GM18499 (cell line): ENCODE results near the gene C17orf78.
"Not testable (repeated sequence)": the region's sequence is repeated elsewhere in the genome, so short reads cannot be mapped to it uniquely, and the experiment has no call there.

Source experiments
- ATAC-seq: cut with Tn5 transposase; IDR thresholded peaks from one replicate; pipeline ENCODE4 v1.9.1; 2021; ENCODE audit warnings: moderate number of reproducible peaks; ENCODE audit not compliant: insufficient read depth, unreplicated experiment

C17orf78 gene

GRCh38 chr17:37375706-37376105 lies at the start of gene C17orf78:
Gene C17orf78, plus strand, starts transcription at chr17:37375985. Its CDS starts 108 bp downstream, at chr17:37376093.
- no peak for ATAC-seq

GRCh38 chr17:37327341-37328090 lies 48.3 kb upstream of the C17orf78 start:
- no peak for ATAC-seq

- ATAC-seq = no peak
Measured at GRCh38 chr17:37338847-37339246, 36.9 kb upstream of the C17orf78 start.

DNA sequence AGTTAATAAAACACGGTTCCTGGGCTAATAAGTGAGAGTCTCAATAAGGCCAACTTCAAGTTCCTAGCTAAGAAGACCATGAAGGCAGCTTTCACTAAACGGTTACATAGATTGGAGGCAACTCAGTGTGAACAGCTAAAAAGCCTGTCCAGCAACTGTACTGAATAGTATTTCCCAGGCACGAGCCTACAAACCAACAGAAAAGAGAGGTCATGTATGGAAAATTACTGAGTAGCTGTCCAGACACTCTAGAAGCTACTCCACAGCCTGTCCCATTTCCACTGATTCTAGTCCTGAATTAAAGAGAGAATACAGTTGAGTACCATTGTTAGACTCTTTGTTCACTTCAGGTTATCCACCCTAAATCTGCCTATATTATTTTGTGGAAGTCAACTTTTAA lies 36.5 kb upstream of the C17orf78 start:
- ATAC-seq = no peak

DNA sequence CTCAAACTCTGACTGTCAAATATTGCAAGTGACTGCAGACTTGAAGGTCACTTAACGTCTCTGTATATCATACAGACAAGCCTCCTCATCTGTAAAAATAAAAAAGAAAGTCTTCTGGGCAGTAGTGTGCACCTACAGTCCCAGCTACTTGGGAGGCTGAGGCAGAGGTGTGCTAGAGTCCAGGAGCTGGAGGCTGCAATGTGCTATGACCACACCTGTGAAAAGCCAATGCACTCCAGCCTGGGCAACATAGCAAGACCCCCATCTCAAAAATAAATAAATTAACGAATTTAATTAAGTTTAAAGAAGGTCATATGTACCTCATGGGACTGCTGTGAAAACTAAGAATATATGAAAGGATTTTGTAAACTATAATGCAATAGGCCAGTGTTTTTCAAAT lies 35.0 kb upstream of the C17orf78 start:
- no peak for ATAC-seq

GRCh38 chr17:37342589-37342988 lies 33.2 kb upstream of the C17orf78 start:
- ATAC-seq = no peak

- ATAC-seq = no peak
Measured at GRCh38 chr17:37344519-37344918, 31.3 kb upstream of the C17orf78 start.

GRCh38 chr17:37346863-37347402 lies 28.9 kb upstream of the C17orf78 start:
- not testable (repeated sequence) for ATAC-seq

DNA sequence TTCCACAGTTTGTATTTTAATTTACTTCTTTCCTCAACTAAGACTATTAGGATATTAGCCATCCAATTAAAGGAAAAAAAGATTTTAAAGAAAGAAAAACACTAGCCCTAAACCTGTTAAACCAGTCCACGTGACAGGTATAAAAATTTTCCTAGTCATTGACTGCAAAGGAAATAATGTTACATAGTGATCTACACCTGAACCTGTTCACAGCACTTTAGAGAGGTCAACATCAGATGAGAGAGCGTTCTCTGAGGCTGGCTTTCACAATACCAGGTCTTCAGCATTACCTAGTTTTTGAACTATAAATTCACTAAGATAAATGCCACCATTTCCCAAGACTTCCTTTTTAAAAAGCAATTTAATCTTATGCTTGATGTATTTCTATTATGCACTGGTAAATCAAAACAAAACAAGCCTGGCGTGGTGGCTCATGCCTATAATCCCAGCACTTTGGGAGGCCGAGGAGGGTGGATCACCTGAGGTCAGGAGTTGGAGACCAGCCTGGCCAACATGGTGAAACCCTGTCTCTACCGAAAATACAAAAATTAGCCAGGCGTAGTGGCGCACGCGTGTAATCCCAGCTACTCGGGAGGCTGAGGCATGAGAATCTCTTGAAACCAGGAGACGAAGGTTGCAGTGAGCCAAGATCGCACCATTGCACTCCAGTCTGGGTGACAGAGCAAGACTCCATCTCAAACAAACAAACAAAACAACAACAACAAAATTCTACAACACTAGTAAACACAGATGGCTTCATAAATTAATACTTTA lies 18.8 kb upstream of the C17orf78 start:
- not testable (repeated sequence) for ATAC-seq

- ATAC-seq = no peak
Measured at GRCh38 chr17:37358098-37358829, 17.5 kb upstream of the C17orf78 start.

DNA sequence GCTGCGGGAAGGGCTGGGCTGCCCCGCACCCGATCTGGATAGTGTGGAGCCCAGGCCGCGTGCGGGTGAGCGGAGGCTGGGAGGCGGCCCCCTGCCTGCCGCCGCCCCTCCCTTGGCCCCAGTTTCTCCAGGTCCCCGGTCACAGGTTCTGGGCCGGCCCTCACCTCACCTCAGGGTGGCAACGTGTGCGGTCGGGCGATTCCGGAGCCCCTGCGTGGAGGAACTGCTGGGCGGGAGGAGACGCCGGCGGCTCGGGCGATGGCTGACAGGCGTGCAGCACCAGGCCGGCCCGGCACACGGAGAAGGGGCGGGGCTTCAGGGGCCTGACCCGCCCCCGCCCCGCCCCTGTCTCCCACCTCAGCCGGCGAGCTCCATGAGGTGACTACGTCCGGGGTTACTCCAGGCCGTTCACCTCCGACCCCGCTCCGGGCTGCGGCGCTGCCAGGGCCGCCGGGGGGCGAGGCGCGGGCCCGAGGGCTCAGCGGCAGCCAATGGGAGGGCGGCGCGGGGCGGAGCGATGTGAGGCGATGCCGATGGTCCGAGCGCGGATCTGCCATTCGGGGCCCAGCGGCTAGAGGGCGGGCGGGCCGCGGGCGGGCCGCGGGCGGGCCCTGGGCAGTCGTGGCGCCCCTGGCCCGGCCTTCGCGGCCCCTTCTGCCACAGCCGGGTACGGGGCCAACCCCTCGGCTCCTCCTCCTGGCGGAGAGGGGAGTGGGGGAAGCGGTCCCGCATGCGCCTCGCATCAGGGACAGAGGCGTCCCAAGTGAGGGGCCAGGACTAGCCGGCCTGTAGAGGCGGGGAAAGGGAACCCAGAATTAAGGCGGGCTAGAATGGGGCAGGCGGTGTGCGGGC lies 16.7 kb upstream of the C17orf78 start:
- peak; percentile 50 for ATAC-seq

DNA sequence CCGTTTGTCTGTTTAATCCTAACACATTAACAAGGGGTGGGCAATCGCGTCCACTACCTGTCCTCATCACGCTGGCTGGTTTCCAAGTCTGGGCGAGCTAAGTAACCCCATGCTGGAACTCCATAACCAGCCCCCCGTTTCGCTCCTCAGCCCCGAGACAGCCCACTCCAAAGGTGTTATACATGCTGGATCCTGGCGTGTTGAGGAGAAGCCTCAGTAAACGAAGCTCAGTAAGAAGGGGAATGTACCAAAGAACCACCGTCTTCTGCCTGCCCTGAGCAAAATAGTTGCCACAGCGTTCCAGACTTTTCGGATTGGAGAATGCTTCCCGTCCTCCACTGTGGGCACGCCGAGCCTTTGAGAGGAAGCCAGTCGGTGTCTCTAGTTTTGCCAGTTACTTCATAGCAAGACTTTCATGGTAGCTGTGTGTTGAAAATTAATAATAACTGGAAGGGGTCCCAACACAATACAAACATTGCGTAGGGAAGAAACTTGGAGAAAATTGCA lies 16.1 kb upstream of the C17orf78 start:
- ATAC-seq = no peak

GRCh38 chr17:37360632-37361031 lies 15.2 kb upstream of the C17orf78 start:
- no peak for ATAC-seq

- no peak for ATAC-seq
Measured at GRCh38 chr17:37361543-37361942, 14.2 kb upstream of the C17orf78 start.

GRCh38 chr17:37365589-37365988 lies 10.2 kb upstream of the C17orf78 start:
- no peak for ATAC-seq

- ATAC-seq = no peak
Measured at GRCh38 chr17:37368577-37368976, 7.2 kb upstream of the C17orf78 start.

DNA sequence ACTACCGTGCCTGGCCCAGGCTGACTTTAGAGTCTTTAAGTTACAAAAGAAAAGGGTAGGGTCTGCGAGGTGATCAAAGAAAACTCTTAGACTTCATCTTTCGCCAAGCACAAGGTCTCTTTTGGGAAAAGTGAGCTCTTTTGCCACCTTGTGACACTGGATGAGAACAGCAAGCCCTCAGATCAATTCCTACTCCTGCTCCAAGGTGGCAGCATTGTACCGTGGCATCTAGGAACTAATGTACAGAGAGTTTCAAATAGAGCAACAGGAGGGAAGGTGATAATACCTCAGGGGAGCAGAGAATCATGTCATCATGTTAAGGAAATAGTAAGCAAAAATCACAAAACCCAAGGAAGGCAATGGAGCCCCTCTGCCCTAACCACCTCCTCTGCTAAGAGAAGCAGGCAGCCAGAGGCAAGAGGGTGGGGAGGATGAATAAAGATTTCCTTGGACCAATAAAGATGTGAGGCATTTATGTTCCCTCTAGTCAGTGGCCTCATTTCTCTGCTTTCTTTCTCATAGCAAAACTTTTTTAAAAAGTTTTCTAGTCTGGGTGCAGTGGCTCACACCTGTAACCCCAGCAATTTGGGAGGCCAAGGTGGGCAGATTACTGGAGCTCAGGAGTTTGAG lies 2.1 kb upstream of the C17orf78 start:
- peak; percentile 65 for ATAC-seq

- ATAC-seq = no peak
Measured at GRCh38 chr17:37382056-37382455, 6.3 kb downstream of the C17orf78 start.

DNA sequence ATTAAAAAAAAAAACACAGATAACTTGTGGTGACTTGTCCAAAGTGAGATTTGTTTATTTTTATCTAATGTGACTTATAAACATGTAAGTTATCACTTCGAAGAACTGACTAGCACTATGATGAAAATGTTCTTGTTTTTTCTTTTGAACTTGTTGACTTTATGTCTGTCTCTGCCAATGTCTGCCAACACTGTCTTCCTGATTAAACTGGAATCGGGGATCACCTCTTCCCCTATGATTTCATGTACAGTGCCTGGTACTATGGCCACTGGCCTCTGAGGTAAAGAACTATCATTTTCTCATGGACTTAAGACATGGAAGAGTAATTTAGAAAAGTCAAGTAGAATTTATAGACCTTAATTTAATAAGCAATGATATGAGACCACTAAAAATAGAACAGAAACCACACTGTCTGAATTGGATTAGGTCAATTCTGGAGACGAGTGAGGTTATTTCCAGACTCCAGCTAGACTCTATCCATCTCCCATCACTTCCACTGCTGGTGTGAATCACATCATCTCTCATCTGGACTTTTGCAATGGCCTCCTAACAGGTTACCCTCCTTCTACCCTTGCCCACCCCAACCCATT lies 8.9 kb downstream of the C17orf78 start:
- no peak for ATAC-seq
